H4 (cell line): ENCODE measurements around the gene ZNF563. TPM values are rescaled to one million over a fixed set of nuclear protein-coding genes. Genes with fewer than 3 reads are reported as not detected.
"Not testable (repeated sequence)": the region's sequence is repeated elsewhere in the genome, so short reads cannot be mapped to it uniquely, and the experiment has no call there.

Experiments used
- DNase-seq: peaks from one replicate; pipeline ENCODE4 v3.0.0-alpha.2; 2015; ENCODE audit warnings: low spot score
- total RNA-seq: library from RNA; depleted of rRNA; stranded (reverse); fragments of >200 nt; shearing (Covaris generic); gene quantifications from 2 replicates; pipeline ENCODE4 v1.2.3, GENCODE V29; 2014; rRNA removed

ZNF563 gene
- total RNA-seq = 0.29 and 3.4 TPM in 2 replicates

DNA sequence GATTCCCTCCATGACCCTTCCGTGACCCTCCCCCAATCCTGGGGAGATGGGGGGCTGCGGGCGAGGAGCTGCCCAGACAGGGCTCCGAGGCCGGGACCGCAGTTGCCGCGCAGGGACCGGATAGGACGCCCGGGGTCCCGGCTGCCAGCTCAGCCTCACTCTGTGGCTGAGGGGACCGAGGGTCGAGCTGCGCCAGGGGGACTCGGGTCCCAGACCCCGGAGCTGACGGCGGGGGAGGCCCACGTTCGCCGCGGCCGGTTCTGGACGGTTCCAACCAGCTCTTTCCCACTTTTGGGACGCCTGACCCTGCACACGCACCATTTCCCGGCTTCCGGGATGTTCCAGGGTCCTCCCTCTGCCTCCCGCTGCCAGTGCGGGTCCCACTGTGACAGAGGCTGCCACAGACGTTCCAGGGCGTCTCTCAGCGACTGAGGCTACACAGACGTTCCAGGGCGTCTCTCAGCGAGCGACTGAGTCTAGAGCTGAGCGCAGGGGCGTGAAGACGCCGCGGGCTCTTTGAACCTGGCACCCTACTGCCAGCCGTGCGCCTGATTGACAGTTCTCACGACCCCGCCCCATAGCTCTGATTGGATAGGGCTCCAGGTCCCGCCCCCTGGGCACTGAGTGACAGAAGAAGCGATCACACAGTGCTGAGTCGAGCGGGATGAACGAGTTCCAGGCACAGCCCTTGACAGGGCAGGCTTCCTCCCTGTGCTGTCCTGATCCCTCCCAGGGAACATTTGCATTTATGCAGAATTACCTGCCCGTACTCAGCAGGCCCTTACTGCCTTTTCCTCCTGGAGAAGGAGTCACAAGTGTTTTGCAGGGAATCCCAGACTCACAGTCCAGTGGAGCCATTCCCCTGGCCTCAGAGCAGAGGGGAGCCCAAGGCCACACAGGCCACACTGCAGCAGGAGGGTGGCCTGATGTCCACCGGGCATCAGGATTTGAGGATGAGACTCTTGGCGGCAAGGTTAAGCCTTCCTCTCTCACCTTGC, at the start of gene ZNF563:
Gene ZNF563 (minus strand): TSS at position 472 of the 998 bp plus-strand sequence. CDS start 151 bp downstream, at position 321.
- DNase-seq = peak; percentile 72

DNA sequence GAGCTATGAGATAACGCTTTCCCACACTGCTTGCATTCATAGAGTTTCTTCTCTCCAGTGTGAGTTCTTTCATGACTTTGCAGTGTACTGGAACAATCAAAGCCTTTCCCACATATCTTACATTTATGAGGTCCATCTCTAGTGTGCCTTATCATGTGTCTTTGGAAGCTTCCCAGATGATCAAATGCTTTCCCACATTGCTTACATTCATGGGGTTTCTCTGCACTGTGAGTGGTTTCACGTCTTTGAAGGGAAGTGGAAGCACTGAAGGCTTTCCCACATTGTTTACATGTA, 47.0 kb upstream of the ZNF563 start:
- no peak for DNase-seq

DNA sequence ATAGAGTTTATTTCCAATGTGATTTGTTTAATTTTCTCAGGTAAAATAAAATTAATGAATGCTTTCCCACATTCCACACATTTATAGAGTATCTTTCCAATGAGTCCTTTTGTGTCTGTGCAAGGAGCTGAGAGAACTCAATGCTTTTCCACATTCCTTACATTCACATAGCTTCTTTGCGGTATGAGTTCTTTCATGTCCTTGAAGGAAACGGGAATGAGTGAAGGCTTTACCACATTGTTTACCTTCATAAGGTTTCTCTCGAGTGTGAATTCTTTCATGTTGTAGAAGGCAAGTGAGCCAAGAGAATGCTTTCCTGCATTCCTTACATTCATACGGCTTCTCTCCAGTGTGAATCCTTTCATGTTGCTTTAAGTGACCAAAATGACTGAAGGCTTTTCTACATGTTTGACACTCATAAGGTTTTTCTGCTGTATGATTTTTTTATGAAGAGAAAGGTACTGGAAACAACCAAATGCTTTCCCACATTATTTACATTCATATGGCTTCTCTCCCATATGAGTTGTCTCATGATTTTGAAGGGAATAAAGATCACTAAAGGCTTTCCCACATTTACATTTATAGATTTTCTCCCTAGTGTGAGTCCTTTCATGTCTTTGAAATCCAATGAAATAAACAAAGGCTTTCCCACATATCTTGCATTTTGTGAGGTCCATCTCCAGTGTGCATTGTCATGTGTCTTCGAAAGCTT, 46.5 kb upstream of the ZNF563 start:
- DNase-seq = no peak

DNA sequence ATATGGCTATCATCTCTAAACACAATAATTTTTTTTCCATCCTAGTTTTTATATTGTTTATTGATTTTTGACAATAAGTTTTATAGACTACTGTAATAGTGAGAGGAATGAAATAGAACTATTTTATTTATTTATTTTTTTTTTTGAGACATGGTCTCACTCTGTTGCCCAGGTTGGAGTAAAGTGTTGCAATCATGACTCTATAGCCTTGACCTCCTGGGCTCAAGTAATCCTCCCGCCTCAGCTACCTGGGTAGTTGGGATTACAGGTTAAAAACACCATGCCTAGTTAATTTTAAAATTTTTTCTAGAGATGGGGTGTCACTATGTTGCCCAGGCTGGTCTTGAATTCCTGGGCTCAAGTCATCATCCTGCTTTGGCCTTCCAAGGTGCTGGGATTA, 40.6 kb upstream of the ZNF563 start:
- DNase-seq = no peak

DNA sequence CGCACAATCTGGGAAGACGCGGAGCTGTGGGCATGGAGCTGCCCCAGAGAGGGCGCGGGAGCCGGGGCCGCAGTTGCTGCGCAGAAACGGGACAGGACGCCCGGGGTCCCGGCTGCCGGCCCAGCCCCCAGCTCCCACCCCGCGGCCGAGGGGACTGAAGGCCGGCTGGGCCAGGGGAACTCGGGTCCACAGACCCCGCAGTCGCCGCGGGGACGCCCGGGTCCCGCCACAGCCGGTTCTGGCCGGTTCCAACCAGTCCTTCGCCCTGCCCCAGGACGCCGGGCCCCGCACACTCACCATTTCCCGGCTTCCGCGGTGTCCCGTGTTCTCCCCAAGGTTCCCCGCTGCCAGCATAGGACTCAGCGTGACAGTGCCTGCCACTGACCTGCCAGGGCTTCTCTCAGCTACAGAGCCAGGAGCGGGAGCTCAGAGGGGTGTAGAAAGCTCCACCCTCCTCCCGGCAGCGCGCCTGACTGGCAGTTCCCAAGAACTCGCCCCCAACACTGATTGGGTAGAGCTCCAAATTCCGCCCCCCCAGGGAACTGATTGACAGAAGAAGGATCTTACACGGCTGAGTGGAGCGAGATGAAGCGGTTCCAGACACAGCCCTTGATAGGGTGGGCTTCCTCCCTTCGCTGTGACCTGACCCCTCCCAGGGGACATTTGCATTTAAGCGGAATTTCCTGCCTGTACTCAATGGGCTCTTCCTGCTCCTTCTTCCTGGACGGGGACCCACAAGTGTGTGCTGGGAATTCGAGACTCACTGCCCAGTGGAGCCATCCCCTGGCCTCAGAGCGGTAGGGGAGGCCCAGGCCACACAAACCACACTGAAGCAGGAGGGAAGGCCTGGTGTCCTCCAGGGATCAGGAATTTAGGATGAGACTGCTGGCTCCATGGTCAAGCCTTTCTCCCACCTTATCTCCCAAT, 32.1 kb upstream of the ZNF563 start, which contains the start of gene ZNF442:
Gene ZNF442 (minus strand): TSS at position 448 of the 927 bp plus-strand sequence. CDS start 2,052 bp downstream, outside the sequence.
- DNase-seq = peak; percentile 90

DNA sequence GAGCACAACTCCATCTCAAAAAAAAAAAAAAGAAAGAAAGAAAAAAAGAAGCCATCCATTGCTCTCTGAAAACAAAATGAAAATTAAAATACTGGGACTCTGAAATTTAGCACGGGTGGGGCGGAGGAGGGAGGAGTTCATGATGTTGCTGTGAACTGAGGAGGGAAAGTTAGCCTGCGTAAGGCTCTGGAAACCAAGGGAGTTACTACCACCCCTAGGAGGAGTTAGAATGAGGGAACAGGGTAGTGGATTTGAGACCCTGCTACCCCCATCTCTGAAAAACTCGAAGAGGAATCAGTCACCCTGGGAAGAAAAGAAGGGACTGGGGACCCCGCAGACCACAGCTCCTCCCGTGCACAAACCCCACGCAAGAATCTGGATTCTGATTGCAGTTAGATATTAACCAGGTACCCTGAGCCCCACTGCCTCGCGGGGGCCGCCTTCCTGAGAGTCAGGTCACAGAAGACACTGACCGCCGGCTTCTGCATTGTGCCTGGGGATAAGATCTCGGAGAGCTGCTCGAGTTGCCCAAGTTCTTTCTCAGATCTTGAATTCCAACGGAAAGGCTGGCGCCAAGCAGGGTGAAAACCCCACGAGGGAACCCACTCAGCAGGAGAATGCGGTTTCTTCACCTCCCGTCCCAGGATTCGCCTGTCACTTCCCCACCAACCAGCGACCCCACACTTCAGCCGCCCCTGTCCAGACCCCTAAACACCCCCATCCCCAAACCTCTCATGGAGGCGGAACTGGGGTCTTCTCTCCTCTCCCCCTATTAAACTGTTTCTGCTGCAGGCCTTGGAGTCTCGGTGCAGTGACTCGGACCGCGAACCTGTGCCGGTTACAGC, 31.2 kb upstream of the ZNF563 start:
- DNase-seq = no peak

DNA sequence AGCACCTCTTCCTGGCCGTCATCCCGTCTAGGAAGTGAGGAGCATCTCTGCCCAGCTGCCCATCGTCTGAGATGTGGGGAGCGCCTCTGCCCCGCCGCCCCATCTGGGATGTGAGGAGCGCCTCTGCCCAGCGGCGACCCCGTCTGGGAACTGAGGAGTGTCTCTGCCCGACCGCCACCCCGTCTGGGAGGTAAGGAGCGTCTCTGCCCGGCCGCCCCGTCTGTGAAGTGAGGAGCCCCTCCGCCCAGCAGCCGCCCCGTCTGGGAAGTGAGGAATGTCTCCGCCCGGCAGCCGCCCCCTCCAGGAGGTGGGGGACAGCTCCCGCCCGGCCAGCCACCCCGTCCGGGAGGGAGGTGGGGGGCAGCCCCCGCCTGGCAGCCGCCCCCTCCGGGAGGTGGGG, 28.8 kb upstream of the ZNF563 start:
- DNase-seq = not testable (repeated sequence)

DNA sequence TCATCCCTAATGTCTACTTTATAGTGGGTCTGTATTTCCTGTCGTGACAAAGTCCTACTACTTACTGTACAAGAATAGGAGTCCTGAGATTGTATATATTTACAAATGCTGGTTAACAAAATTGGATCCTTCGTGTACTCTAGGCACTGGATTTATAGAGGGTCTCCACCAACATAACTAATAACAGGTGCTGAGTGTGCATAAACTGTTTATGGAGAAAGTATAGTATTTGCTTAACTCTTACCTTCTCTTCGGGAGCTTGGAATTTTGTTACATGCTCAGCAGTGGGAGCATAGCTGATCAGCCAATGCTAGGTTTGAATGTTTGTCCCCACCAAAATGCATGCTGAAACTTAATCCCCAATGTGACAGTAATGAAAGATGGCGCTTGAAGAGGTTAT, 19.9 kb upstream of the ZNF563 start:
- no peak for DNase-seq

DNA sequence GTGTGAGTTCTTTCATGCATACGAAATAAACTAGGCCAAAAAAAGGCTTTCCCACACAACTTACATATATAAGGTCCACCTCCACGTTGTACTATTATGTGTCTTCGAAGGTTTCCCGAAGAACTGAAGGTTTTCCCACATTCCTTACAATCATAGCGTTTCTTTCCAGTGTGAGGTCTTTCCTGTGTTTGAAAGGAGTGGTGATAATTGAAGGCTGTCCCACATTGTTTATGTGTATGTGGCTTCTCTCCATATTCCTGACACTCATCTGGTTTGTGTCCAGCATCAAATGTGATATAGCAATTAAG, 17.4 kb upstream of the ZNF563 start:
- DNase-seq = no peak

DNA sequence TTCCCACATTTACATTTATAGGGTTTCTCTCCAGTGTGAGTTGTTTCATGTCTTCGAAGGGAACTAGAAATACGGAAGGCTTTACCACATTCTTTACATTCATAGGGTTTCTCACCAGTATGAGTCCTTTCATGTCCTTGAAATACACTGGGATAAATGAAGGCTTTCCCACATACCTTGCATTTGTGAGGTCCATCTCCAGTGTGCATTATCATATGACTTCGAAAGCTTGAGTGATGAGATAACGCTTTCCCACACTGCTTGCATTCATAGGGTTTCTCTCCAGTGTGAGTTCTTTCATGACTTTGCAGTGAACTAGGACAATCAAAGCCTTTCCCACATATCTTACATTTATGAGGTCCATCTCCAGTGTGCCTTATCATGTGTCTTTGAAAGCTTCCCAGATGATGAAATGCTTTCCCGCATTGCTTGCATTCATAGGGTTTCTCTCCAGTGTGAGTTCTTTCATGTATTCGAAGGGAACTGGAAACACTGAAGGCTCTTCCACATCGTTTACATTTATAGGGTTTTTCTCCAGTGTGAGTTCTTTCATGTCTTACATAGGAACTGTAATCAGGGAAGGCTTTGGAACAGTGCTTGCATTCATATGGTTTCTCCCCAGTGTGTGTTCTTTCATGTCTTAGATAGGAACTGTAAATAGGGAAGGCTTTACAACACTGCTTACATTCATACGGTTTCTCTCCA, 16.9 kb upstream of the ZNF563 start:
- no peak for DNase-seq

DNA sequence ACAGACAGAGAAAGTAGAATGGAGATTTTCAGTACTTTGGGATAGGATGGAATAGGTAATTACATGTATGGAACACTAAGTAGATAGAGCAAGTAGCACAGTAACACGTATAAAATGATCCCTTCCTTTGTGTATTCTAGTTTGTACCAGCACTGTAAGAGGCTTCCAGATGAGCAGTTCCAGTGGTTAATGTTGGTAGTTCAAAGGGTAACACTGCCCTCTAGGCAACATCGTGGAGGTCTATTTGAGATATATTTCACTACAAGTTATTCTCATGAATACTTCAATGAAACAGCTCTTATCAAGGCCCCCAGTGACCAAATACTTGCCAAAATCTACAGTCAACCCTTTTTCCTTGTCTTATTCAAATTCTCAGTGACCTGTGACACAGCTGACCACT, 13.5 kb upstream of the ZNF563 start:
- DNase-seq = no peak

DNA sequence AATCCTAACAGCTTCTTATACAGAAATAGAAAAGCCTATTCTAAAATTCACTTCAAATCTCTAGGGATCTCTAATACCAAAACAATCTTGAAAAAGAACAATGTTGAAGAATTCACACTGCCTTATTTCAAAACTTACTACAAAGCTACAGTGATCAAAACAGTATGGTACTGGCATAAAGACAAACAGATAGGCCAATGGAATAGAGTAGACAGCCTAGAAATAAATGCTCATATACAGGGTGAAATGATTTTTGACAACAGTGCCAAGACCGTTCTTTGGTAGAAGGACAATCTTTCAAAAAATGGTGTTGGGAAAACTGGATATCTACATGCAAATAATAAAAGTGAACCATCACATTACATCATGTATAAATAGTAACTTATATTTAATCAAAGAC, 11.8 kb upstream of the ZNF563 start:
- DNase-seq = no peak

DNA sequence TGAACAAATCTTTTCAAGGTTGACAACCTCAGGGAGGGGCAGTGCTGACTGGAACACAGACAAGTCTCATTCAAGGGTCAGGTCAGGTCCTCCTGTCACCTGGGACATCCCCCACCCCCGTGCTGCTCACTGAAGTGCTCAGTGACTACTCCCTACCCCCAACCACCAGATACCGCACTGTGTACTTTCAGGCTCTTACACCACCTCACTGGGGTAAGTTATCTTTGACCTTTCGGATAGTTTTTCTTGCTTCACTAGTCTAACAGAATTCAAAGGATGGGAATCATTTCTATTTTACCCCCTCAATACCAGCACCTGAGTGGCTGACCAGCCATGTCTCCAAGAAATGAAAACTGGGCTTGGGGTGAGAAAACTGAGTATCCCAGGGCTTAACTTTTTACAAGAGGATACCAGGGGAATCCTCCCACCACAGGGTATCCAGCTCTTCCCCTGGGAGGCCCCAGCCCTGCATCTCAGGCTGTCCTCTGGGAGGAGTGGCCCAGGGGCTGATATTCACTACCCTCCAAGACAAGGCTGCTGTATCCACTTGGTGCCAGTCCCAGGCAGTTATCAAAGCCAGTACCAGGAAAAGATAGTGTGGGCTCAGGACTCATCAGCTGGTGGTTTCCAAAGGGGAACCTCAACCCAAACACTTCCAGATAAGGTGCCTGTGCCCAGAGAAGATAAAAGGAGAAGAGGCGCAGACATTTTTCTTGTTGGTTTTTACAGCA, 2.1 kb downstream of the ZNF563 start:
- no peak for DNase-seq

DNA sequence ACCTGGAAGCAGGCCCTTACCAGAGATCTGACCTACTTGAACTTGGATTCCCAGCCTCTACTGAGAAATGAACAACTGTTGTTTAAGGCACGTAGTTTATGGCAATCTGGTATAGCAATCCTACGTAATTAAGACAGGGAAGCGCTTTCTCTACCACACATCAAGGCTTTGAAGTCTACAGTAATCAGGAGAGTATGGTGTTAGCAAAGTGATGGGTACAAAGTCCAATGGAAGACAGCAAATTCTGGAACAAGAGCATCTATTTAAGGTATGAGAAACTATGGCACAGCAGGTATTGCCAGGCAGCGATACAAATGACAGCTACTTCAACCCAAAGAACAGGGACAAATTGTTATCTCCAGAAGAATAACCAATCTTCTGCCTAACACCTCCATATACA, 3.1 kb downstream of the ZNF563 start:
- DNase-seq = no peak

DNA sequence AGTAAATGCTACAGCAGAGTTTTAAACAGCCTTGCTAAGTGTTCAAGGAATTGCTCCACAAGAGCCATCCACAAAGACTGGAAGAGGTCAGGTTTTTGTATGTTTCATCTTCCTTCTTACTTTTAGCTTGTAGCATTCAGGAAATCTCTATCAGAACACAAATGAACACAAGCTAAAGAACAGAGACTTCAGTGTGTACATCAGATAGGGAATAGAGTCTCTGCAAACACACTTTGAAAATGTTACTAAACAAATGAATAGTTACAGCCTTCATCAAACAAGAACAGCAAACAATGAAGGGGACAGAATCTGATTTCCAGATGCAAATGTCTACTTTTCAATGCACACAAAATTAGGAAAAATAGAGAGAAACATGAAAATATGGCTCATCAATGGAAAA, 7.7 kb downstream of the ZNF563 start:
- DNase-seq = no peak

DNA sequence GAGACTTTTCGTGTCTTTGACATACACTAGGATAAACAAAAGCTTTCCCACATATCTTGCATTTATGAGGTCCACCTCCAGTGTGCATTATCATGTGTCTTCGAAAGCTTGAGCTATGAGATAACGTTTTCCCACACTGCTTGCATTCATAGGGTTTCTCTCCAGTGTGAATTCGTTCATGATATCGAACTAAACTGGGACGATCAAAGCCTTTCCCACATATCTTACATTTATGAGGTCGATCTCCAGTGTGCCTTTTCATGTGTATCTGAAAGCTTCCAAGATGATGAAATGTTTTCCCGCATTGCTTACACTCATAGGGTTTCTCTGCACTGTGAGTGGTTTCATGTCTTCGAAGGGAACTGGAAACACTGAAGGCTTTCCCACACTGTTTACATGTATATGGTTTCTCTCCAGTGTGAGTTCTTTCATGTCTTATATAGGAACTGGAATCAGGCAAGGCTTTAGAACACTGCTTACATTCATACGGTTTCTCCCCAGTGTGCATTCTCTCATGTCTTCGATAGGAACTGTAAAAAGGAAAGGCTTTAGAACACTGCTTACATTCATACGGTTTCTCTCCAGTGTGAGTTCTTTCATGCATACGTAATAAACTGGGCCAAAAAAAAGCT, 14.5 kb downstream of the ZNF563 start:
- no peak for DNase-seq

DNA sequence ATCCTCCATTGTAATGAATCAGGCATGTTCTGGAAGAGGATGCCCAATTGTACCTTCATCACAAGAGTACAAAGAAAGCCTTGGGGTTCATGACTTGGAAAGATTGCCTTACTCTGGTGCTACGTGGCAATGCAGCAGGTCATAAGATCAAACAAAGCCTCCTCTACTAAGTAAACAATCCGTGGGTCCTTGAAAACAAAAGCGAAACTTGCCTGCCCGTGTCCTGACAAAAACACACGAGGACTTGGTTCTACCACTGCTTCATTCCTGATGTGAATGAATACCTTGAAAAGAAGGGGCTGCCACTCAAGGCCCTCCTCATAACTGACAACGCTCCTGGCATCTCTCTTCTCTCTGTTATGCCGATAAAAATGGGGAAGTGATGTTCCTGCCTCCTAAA, 18.9 kb downstream of the ZNF563 start:
- peak; percentile 13 for DNase-seq

DNA sequence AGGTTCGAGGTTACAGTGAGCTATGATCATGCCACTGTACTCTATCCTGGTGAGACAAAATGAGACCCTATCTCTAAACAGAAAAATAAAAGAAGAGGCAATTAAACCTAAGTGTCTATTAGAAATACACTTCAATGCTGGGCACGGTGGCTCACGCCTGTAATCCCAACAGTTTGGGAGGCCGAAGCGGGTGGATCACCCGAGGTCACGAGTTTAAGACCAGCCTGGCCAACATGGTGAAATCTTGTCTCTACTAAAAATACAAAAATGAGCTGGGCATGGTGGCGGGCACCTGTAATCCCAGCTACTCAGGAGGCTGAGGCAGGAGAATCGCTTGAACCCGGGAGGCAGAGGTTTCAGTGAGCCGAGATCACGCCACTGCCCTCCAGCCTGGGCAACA, 24.5 kb downstream of the ZNF563 start:
- DNase-seq = not testable (repeated sequence)

DNA sequence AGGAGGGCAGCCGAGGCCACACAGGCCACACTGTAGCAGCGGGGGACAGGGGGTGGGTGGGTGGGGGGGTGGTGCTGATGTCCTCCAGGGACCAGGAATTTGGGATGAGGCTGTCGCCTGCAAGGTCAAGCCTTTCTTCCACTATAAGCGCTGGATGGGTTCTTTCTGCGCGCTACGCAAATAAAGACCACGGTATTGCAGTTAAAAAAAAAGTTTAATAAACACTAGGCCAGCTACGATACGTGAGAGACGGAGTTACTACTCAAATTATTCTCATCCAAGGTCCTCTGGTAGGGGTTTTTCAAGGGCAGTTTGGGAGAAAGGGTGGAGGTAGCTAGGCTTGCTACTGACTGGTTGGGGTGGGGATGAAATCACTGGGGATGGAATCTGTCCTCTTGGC, 38.2 kb downstream of the ZNF563 start:
- no peak for DNase-seq
